B cell (primary cell): ENCODE results near the gene ANXA10.

Experiments
- CTCF ChIP-seq: fragments of 200-600 bp; IDR thresholded peaks from one replicate; pipeline ENCODE4 v1.8.0; 2022; ENCODE audit warnings: antibody characterized with exemption, mild to moderate bottlenecking
- EZH2 ChIP-seq: IDR thresholded peaks from 2 replicates; pipeline ENCODE4 v1.6.1; 2012; ENCODE audit warnings: borderline replicate concordance, low read depth, mild to moderate bottlenecking, moderate library complexity, low read length; ENCODE audit not compliant: insufficient read depth, poor library complexity, severe bottlenecking

- no peak for TF ChIP-seq CTCF
- TF ChIP-seq EZH2: no peak
Measured at GRCh38 chr4:168126952-168127351, 34.6 kb downstream of the ANXA10 start.
